Ascending aorta (tissue), 2 donors: ENCODE data around the gene LAMC1. TPM values are rescaled to one million over a fixed set of nuclear protein-coding genes. Genes with fewer than 3 reads are reported as not detected.

Source experiments
- DNase-seq, 2 donors: peaks; one replicate each; pipeline ENCODE4 v3.0.0-alpha.2; 2019; ENCODE audit warnings: low spot score in 2 of 2
- H3K27ac ChIP-seq, 2 donors: fragments of 200-600 bp; sonication (generic); one replicate each; pipeline ENCODE4 v1.5.1; 2016 to 2017; ENCODE audit warnings: mild to moderate bottlenecking in 1 of 2
- H3K27me3 ChIP-seq: fragments of 200-600 bp; sonication (generic); one replicate; pipeline ENCODE4 v1.5.1; 2017
- H3K36me3 ChIP-seq, 2 donors: fragments of 200-600 bp; sonication (generic); one replicate each; pipeline ENCODE4 v1.5.1; 2016
- H3K4me1 ChIP-seq, 2 donors: fragments of 200-600 bp; sonication (generic); one replicate each; pipeline ENCODE4 v1.5.1; 2016 to 2017; ENCODE audit warnings: mild to moderate bottlenecking in 1 of 2
- H3K4me3 ChIP-seq, 2 donors: fragments of 200-600 bp; sonication (generic); one replicate each; pipeline ENCODE4 v1.5.1; 2016 to 2017; ENCODE audit warnings: mild to moderate bottlenecking in 1 of 2
- H3K9me3 ChIP-seq, 2 donors: fragments of 200-600 bp; sonication (generic); one replicate each; pipeline ENCODE4 v1.5.1; 2016
- CTCF ChIP-seq, 3 experiments: fragments of 200-600 bp in 2 of 3; fragments of 450-650 bp in 1 of 3; sonication (generic) in 2 of 3; IDR thresholded peaks; one replicate each; pipeline ENCODE4 v1.5.1; 2016 to 2019; ENCODE audit warnings: antibody characterized with exemption in 3 of 3, mild to moderate bottlenecking in 1 of 3, moderate library complexity in 1 of 3
- intact Hi-C: fragments of 100-400 bp; cut with DNase I; formaldehyde crosslinking; loops from one replicate; pipeline ENCODE4 v1.15.1; 2023
- total RNA-seq: library from RNA; depleted of rRNA; stranded (reverse); fragments of >200 nt; gene quantifications from one replicate; pipeline ENCODE4 v1.1.0, GENCODE V29; 2016

LAMC1 gene
- total RNA-seq, 1 donor from 2014 or later: 166 TPM

DNA sequence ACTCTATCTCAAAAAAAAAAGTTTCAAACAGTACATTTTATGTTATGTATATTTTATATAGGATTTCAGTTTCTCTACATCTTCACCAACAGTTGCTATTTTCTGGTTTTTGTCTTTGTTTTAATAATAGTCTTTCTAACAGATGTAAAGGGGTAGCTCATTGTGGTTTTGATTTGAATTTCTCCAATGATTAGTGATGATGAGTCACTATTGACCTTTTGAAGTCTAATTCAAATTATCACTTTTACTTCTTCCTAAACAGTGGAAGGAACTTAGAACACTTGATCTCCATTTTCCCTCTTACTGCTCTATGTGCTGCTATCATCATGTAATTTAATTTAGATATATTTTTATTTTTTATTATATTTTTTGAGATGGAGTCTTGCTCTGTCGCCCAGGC lies 38.6 kb upstream of the LAMC1 start:
- H3K27ac ChIP-seq: no peak overlapping the region
- intact Hi-C loops: no loop called here
- no peak for TF ChIP-seq CTCF (IDR thresholded peaks at IDR 0.05)

GRCh38 chr1:182985876-182986275 lies 37.3 kb upstream of the LAMC1 start:
- H3K4me1 ChIP-seq: no peaks in the 10 kb centered on the region
- H3K27me3 ChIP-seq: no peaks in the 10 kb centered on the region
- intact Hi-C loops: no loop called here
- H3K4me3 ChIP-seq: no peak overlapping the region
- H3K9me3 ChIP-seq: no peaks in the 10 kb centered on the region
- no peak overlapping the region for H3K27ac ChIP-seq
- no peak for DNase-seq
- H3K36me3 ChIP-seq: no peaks in the 10 kb centered on the region
- TF ChIP-seq CTCF (IDR thresholded peaks at IDR 0.05): no peak

More for the DNA sequence above, 38.6 kb upstream of the LAMC1 start:
- no peak for DNase-seq
- Histone ChIP-seq H3K4me1 (no peaks in the 10 kb centered on the region), H3K9me3 (no peaks in the 10 kb centered on the region), H3K36me3 (no peaks in the 10 kb centered on the region), H3K27me3 (no peaks in the 10 kb centered on the region), H3K4me3 (no peak overlapping the region)

DNA sequence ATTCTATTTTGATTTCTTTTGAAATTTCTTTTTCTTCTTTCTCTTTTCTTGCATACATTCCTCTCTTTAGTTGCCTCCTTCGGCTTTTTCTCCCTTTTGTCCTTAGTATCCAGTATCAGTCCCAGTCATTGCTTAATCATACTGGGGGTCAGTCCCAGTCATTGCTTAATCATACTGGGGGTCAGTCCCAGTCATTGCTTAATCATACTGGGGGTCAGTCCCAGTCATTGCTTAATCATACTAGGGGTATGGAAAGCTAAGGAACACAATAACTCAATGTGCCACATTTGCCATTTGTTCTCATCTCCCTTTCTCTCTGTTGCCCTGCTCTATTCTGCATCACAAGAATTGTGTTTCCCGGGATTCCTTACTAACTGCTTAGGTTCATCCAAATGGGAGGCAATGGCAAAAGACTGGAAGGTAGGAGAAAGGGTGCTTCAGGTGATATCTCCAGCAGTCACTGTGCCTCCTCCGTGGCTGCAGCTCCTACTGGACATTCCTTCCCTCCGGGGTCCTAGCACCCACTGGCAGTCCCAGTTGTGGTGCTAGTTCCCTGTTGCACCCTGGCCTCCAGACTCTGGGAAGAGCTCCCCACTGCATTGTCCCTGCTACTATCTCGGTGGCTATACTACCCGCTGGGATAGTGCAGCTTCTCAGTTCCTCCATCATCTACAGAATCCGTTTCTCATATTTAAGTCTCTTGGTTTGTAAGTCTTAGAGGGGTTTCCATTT lies 32.6 kb upstream of the LAMC1 start:
- no peak for TF ChIP-seq CTCF (IDR thresholded peaks at IDR 0.05)
- DNase-seq: no peak
- Histone ChIP-seq H3K27me3 (no peaks in the 10 kb centered on the region), H3K9me3 (no peaks in the 10 kb centered on the region), H3K4me1 (no peaks in the 10 kb centered on the region), H3K4me3 (no peak overlapping the region), H3K36me3 (no peaks in the 10 kb centered on the region), H3K27ac (no peak overlapping the region)
- intact Hi-C loops: no loop called here

DNA sequence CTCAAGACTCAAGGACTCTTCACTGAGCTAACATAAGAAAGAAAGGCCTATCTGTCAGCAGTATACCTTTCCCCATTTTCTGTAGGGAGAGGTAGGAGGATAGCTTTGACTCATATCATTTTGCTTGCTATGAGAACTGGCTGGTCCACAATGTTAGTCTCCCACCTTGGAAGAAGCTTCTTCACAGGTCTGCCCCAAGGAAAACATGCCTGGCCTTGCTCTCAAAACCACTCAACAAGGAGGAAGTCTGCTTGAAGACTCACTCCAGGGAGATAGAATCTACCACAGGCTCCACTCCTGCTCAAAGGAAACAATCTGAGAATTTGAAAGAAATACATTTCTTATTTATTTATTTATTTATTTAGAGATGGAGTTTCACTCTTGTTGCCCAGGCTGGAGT lies 29.5 kb upstream of the LAMC1 start:
- Histone ChIP-seq H3K4me3 (no peak overlapping the region), H3K36me3 (no peaks in the 10 kb centered on the region), H3K27me3 (no peaks in the 10 kb centered on the region), H3K4me1 (no peaks in the 10 kb centered on the region), H3K9me3 (no peaks in the 10 kb centered on the region), H3K27ac (no peak overlapping the region)
- intact Hi-C loops: no loop called here
- no peak for TF ChIP-seq CTCF (IDR thresholded peaks at IDR 0.05)
- DNase-seq: no peak

GRCh38 chr1:182995894-182996293 lies 27.3 kb upstream of the LAMC1 start:
- intact Hi-C loops: no loop called here
- Histone ChIP-seq H3K27ac (no peak overlapping the region), H3K27me3 (no peaks in the 10 kb centered on the region), H3K36me3 (no peaks in the 10 kb centered on the region), H3K9me3 (no peaks in the 10 kb centered on the region), H3K4me1 (no peaks in the 10 kb centered on the region), H3K4me3 (no peak overlapping the region)
- TF ChIP-seq CTCF (IDR thresholded peaks at IDR 0.05): no peak
- DNase-seq: no peak

- H3K9me3 ChIP-seq: no peaks in the 10 kb centered on the region
- no peaks in the 10 kb centered on the region for H3K36me3 ChIP-seq
- H3K4me1 ChIP-seq: no peaks in the 10 kb centered on the region
- no peaks in the 10 kb centered on the region for H3K27me3 ChIP-seq
- no peak overlapping the region for H3K4me3 ChIP-seq
- H3K27ac ChIP-seq: no peak overlapping the region
- intact Hi-C loops: no loop called here
- no peak for TF ChIP-seq CTCF (IDR thresholded peaks at IDR 0.05)
- no peak for DNase-seq
These were observed 26.4 kb upstream of the LAMC1 start for GRCh38 chr1:182996816-182997215.
